Measurements from ENCODE around the gene ICAM1. TPM values are rescaled to one million over a fixed set of nuclear protein-coding genes. Genes with fewer than 3 reads are reported as not detected.

The ICAM1 gene
- total RNA-seq, 4 donors from 2014 or later = 8.8 to 33.0 (median 19.6) TPM

Small RNA genes lying within 50 kb of the gene (small RNA-seq; reads per million reads assigned to genes)
- gene AC011511.1 (0 reads per million in 4 donors), gene AC011511.4 (0 to 0.13 (median 0) reads per million in 4 donors), gene MIR4322 (0 reads per million in 4 donors)

Other genes with a start within 250 kb of the ICAM1 start
- gene SHFL, start 184.8 kb upstream of the ICAM1 start, total RNA-seq = 10 to 100 TPM; 23.4 to 31.6 (median 26.2) TPM
- gene ANGPTL6, start 168.4 kb upstream of the ICAM1 start, total RNA-seq = not detected
- gene PPAN, start 164.8 kb upstream of the ICAM1 start, total RNA-seq = 10 to 100 TPM; 22.7 to 40.3 (median 31.5) TPM
- 10 to 100 TPM in 1 of 4 donors, 1 to 10 TPM in 2, under 1 TPM in 1; 0.96 to 15.7 (median 5.3) TPM for gene P2RY11, start 159.4 kb upstream of the ICAM1 start, total RNA-seq
- 100 to 1,000 TPM; 295 to 323 (median 310) TPM for gene EIF3G, start 151.2 kb upstream of the ICAM1 start, total RNA-seq
- 10 to 100 TPM; 28.1 to 50.6 (median 38.1) TPM for gene DNMT1, start 76.2 kb upstream of the ICAM1 start, total RNA-seq
- gene S1PR2, start 39.8 kb upstream of the ICAM1 start, total RNA-seq = 10 to 100 TPM in 3 of 4 donors, 1 to 10 TPM in 1; 7.5 to 24.5 (median 16.7) TPM
- gene MRPL4, start 18.9 kb upstream of the ICAM1 start, total RNA-seq = 10 to 100 TPM; 45.8 to 86.0 (median 51.9) TPM
- gene ICAM4, start 15.8 kb downstream of the ICAM1 start, total RNA-seq = under 1 TPM in 1 of 4 donors, not detected in 3; 0.47 TPM
- under 1 TPM in 3 of 4 donors, not detected in 1; 0.12 to 0.54 (median 0.47) TPM for gene ICAM5, start 18.8 kb downstream of the ICAM1 start, total RNA-seq
- gene ZGLP1, start 38.7 kb downstream of the ICAM1 start, total RNA-seq = 1 to 10 TPM in 2 of 4 donors, under 1 TPM in 1, not detected in 1; 0.81 to 2.5 (median 1.1) TPM
- 10 to 100 TPM in 3 of 4 donors, 1 to 10 TPM in 1; 6.7 to 36.5 (median 16.6) TPM for gene FDX2, start 44.9 kb downstream of the ICAM1 start, total RNA-seq
- 10 to 100 TPM; 15.6 to 33.2 (median 21.8) TPM for gene RAVER1, start 62.4 kb downstream of the ICAM1 start, total RNA-seq
- gene ICAM3, start 68.5 kb downstream of the ICAM1 start, total RNA-seq = 1 to 10 TPM; 3.4 to 9.3 (median 5.6) TPM
- gene TYK2, start 109.5 kb downstream of the ICAM1 start, total RNA-seq = 10 to 100 TPM; 40.8 to 77.2 (median 53.9) TPM
- gene CDC37, start 132.4 kb downstream of the ICAM1 start, total RNA-seq = 100 to 1,000 TPM; 144 to 177 (median 162) TPM
- gene PDE4A, start 149.4 kb downstream of the ICAM1 start, total RNA-seq = 10 to 100 TPM in 2 of 4 donors, 1 to 10 TPM in 2; 7.3 to 22.5 (median 10.0) TPM
- 10 to 100 TPM; 62.1 to 80.3 (median 69.8) TPM for gene KEAP1, start 232.2 kb downstream of the ICAM1 start, total RNA-seq
- gene S1PR5, start 246.3 kb downstream of the ICAM1 start, total RNA-seq = 1 to 10 TPM in 1 of 4 donors, not detected in 3; 1.1 TPM